HG03342 (cell line): Measurements from ENCODE around the gene CLDND2.

Experiments
- ATAC-seq: cut with Tn5 transposase; IDR thresholded peaks from one replicate; pipeline ENCODE4 v1.9.1; 2021; ENCODE audit warnings: mild to moderate bottlenecking, moderate library complexity; ENCODE audit not compliant: unreplicated experiment

The CLDND2 gene

DNA sequence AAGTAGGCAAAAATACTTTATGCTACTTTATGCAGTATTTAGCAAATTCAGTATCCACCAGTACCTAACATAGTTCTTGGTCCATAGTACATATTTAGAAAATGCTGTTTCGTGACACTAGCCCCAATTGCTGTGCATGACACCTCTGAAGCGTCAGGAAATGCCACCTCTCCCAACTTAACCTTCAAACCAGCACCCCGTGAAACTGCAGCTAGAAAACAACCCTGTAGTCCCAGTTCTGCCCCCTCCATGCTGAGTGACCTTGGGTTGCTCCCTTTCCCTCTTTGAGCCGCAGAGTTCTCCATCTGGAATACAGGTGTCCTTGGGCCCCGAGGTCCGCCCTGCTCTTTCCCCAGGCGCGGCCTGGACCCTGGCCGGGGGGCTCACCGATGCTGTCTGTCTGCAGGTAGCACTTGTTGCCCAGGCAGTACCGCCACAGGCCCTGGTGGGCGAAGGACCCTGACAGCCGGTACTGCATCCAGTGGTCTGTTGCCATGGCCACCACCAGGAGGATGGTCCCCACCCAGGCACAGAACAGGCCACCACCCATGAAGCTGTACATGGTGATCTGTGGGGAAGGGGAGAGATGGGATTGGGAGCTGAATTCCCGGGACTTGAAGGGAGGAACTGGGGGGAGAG lies 18.2 kb upstream of the CLDND2 start:
- ATAC-seq, result no peak

DNA sequence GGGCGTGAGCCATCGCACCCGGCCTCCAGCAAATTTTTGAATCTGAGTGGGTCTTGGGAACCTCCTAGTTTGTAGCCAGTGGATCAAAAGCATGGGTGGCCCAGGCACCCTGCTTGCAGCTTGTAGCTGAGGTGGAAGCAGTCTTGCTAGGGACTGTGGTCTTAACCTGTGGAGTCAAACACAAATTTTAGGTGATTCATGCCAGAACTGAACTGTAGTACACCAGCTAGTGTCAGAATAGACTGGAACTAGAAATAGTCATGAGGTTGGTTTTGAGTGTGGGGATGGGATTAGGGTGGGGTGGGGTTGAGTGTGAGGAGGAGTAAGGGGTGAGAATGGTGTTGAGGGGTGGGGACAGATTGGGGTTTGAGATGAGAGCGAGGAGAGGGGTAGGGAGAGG lies 13.2 kb upstream of the CLDND2 start:
- ATAC-seq, result no peak

DNA sequence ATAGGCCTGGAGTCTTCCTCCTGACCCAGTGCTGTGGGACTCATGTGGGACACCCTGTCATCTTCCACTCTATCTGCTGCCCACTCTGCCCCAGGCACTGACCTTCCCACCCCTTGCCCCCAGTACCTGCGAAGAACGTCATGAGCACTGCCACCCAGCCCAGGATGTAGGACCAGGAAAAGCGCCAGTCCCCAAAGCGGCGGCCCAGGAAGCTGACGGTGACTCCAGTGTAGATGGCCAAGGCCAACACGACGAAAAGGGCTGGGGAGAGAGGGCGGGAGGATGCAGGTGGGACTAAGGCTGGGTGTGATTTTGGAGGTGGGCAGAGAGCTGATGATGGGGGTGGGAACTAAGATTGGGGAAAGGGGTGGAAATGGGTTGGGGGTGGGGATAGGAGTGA lies 11.6 kb upstream of the CLDND2 start:
- ATAC-seq, result no peak

DNA sequence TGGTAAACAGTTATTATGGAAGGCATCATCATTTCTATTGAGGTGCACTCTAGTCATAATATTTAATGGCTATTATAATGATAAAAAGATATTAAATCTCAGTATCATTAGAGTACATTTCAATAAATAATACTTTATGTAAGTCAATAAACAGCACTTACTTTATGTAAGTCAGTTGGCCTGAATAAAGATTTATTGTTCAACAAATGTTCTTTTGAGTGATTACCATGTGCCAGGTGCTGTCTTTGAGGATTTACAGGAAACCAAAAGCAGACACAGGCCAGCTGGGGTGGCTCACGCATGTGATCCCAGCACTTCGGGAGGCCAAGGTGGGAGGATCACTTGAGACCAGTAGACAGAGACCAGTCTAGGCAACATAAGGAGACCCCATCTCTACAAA lies 8.6 kb upstream of the CLDND2 start:
- no peak for ATAC-seq

DNA sequence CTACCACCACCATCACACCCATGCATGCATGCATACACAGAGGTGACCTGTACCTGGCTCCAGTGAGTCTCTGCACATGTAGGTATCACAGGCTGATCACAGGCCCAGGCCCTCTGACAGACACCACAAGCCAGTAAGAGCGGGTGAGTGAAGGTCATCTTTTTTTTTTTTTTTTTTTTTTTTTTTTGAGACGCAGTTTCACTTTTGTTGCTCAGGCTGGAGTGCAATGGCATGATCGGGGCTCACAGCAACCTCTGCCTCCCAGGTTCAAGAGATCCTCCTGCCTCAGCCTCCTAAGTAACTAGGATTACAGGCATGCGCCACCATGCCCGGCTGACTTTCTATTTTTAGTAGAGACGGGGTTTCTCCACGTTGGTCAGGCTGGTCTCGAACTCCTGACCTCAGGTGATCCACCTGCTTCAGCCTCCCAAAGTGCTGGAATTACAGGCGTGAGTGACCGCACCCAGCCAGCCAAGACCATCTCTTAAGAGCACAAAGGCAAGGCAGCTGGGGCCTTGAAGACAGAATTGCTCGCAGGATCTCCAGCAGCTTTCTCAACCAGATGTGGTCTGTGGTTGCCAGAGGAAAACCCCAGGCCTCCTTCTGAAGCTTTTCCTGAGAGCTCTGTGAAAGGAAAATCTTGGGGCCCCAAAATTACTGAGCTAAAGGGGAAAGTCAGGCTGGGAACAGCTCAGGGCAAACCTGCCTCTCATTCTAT lies 6.9 kb upstream of the CLDND2 start:
- ATAC-seq, result no peak

DNA sequence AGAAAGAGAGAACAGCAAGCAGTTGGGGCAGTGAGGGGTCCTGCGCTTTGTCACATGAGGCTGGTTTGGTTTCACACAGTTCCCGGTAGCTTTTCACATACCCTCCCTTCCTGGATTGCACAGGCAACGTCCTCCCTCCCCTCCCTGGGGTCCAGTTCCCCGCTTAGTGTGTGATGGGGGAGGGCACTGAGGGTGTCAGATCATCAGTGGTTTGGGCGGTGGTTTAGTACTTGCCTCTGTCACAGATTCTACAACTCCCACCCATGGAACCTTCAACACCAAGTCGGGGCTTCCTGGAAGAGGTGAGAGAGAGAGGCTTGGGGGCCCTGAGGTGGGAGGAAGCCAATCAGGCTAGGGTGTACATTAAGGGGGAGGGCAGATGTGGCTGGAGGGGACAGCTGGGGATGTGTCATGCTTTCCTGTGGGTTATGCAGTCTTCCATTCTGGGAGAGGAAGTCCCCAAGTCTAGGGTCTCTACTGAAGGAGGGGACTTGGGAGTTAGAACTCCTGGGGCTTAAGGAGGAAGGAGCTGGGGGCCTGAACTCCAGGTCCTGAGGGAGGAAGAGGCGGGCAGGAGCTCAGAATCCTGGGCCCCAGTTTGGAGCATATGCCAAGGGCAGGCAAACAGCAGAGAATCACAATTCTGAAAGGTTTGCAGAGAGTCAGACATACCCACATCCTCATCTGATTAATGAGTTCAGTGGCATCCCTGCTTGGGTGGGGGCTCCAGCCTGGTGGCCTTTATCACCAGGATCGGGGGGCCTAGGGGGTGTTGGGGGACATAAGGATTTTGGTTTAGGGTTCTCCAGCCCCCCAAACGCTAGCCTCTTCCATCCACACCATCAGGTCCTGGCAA lies 4.1 kb upstream of the CLDND2 start, which contains the start of gene NKG7:
NKG7 (minus strand) TSS at position 6 of the 856 bp plus-strand sequence. CDS start 119 bp downstream, outside the sequence.
- no peak for ATAC-seq

DNA sequence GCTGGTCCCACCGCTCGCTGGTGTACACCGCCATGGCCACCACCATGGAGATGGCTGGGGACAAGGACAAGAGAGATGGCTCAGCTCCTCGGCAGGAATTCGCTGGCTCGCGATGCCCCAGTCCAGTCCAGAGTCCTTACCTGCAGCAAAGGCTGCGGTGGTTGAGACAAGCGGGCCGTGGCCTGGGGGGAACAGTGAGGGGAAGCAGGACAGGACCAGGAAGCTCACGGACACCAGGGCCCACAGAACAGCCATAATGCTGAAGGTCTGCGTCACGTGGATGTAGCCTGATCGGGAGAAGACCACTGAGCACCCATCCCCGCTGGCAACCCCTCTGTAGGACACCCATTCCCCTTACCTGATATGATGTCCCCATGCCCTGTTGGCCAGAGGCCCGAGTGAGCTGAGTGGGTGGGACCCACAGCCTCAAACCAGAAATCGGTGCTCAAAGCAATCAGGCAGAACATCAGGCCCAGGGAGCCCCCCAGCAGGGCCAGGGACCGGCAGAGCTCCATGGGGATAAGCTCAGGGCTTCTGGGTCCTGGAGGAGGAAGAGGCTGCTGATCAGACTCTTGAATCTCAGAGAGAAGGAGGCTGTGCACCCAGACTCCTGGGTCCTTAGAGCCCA lies 3.3 kb upstream of the CLDND2 start:
- no peak for ATAC-seq

DNA sequence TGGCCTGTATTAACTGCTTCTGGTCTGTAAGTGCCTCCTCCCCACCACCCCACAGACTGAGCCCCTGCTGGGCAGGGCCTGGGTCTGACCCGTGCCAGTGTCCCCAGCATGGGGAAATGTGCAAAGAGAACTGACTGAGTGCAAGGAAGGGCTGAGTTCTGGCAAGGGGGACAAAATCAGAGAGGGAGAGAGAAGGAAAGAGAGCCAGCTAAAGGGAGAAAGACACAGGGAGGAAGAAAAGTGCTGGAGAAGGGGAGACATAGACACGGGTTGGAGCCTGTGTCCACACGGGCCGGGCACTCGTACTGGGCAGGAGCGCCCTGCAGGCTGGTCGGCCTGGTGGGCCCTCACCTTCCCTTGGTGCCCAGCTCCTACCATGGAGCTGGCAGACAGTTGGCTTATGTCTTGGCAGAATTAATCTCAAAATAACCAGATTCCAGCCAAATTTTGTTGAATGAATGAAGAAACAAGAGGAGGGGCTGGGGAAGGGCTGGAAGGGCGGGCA lies 2.4 kb upstream of the CLDND2 start:
- no peak for ATAC-seq

DNA sequence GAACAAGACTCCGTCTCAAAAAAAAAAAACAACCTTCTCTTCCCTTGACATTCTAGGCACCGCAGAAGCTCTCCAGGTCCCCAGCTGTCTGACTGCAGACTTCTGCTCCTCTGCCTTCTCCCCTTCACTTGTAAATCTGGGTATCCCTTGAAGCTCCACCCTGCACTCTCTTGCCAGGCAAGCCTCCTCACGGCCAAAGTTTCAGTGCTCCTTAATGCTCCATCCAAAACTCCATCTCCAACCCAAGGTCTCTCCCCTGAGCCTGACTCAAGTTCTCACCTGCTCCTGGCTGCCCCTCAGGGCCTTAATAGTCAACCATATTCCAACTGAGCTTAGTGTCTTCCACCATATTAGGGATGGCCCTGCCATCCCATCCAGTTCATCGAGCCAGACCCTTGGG lies 1.4 kb upstream of the CLDND2 start:
- no peak for ATAC-seq

DNA sequence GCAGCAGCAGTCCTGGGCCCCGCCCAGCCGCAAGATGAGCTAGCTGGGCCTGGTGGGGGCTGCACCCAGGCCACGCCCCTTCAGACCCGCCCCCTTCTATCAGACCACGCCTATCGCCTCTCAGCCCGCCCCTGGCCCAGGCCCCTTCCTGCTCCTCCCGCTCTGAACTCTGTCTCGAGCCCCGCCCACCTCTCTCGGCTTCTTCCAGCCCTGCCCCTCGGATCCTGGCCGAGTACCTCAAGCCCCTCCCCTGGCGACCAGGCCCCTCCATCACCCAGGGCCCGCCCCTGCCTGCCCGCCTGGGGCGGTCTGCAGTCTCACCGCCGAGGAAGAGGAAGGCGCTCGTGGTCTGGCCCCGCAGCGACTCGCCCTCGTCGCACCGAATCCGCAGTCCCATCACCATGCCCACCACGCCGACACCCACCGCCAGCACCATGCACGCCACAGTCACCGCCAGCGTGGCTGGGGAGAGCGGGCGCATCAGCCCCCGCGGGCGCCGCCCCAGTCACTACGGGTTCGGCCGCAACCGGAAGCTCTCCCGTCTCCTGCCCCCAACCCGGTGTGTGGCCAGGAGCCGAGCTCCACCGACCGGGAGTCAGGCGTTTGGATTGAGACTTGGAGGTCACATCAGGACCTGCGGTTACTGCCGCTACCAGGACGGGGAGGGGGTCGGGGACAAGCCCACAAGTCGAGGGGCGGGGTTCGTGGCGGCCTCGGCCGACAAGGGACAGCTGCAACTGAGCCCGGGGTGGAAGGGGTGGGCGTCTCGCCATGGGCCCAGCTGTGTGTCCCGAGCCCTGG lies 1.0 kb downstream of the CLDND2 start:
- ATAC-seq, result peak; percentile 67

DNA sequence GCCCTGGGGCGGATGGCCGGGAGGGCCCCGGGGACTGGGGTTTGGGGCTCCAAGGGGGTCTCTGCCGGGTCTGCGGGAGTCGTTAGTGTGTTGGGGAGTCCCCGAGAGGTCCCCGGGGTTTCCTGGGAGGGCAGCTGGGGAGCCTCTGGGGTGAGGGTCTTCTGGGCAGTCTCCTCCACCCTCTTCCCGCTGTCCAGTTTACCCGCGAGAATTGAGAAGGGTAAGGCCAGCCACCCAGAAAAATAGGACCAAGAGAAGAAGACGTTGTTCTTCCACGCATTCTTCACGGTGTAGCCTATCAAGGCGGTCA lies 1.6 kb downstream of the CLDND2 start:
- ATAC-seq, result no peak

DNA sequence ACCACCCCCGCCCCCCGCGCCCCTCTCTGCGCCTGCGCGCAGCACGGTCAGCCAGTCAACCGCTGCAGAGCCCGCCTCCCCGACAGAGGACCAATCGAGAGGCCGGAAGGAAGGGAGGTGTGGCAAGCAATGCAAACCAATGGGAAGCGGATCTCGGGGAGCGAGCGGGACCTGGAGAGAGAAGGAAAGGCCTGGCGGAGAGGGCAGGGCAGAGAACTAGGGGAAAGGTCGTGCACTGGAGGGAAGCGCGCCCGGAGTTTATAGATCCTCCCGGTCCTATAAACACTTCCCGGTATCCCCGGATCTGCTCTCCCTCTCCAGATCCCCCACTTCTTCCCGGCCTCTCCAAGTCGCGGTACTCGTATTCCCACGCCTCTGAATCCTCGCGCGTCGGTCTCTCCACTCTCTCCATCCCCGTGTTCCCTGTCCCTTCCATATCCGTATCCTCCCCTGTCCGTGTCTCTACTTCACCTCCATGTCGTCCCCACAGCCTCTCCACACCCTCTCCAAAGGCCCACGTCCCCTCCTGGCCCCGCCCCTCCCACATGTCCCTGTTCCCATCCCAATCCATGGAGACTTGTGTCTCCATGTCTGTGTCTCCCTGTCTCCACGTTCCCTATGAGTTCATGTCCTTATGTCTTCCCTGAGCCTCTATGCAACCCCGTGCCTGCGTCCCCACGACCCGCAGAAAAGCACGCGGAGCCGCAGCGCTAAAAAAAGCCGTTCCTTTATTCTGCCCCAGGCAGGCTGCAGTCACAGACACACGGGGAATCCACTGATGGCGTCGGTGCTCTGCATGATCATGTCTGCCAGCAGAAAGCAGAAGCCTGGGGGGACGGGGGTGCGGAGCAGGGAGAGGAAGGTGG lies 2.2 kb downstream of the CLDND2 start:
- ATAC-seq, result peak; percentile 46

DNA sequence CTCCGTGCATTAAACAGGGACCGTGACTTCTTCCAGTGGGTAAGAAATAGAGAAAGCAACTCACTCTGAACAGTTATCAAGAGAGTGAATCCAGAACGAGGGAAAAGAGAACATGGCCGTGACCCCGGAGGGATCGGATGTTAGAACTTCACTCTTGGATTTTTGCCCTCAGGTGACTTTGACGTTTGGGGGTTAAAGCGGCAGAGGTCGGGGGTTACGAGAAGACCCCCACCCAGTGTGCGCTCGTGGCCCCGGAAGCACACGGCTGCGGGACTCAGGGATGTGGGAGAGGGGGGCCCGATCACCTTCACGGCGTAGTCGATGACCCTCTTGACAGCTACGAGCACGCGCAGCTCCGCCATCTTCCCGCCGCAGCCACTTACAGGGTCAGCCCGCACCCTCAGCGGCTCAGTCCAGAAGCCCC lies 2.8 kb downstream of the CLDND2 start, which contains the start of gene ETFB:
ETFB (minus strand) TSS at position 424 of the 424 bp plus-strand sequence; CDS start at position 362, 62 bp downstream.
- no peak for ATAC-seq

DNA sequence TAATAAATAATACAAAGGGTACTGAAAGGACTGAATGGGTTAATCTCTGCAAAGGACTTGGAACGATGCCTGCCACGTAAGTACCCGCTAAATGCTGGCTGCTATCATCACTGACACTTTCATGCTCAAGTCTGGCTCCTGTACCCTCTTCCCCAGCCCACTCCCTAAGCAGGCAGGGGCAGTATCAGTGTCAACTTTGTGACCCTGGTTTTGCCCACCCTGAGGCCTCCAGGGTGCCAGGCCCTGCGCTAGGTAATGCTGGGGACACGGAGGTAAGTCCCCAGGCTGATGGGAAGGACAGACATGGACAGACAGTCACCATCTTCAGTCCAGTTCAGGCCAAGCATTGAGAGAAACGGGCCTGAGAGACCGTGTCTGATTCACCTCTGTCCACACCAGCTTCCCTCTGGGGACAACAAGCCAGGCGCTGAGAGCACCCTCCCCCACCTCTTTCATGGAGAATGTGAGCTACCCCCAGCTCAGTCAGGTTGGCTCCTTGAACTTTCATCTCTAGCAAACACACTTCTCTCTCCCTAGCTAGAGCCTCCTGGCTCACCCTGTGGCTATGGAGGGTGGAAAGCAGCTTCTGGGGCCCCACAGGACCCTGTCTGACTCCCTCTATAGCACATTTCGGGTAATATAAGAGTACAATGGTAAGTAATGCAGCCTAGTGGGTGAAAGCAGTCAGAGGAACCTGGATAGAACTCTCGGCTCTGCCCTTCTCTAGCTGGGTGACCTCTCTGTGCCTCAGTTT lies 3.4 kb downstream of the CLDND2 start:
- ATAC-seq, result no peak

DNA sequence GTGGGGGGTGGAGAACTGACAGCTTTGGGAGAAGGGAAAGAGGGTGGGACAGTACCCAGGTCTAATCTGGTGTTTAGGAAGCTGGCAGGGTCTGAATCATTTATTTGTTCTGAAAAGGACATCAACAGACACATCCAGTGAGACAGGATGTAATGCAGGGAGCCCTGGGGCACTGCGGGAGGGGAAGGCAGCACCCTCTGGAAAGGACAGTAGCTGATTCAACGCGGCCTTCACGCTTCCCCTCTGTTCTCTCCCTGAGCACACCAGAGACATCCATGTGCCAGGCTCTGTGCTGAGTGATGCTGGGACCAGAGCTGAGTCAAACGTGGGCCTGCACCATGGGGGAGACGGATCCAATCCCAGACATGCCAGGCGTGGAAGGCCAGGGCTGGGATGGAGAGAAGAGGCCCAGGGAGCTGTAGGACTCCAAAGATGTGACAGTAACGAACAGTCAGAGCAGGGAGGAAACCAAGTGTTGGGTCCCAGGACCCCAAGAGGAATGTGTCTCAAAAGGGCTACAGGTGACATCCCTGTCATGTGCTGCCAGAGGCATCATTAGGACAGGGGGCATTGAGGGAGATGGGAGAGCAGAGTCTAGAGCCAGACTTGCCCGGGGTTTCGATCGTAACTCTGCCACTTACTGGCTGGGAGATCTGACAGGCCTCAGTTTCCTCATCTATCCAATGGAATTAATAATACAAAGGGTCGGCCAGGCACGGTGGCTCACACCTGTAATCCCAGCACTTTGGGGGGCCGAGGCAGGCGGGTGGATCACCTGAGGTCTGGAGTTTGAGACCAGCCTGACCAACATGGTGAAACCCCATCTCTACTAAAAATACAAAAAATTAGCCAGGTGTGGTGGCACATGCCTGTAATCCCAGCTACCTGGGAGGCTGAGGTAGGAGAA lies 4.3 kb downstream of the CLDND2 start:
- ATAC-seq, result no peak

DNA sequence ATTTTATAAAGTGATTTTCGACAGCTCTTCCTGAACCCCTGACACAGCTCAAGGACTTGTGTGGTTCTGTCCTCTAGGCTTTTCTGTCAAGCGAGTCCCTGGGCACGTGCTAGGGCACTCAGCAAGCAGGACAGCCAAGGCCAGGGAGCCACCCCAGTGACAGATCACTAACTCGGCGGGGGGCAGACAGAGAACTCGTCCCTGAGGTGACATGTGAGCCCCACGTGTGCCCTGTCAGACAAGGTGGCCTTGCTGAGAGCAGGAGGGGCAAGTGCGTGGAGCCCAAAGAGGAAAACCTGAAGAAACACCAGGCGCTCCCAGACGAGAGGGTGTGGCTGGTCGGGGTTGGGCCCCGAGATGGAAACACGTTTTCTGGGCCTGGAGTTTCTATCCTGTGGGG lies 7.6 kb downstream of the CLDND2 start:
- no peak for ATAC-seq

DNA sequence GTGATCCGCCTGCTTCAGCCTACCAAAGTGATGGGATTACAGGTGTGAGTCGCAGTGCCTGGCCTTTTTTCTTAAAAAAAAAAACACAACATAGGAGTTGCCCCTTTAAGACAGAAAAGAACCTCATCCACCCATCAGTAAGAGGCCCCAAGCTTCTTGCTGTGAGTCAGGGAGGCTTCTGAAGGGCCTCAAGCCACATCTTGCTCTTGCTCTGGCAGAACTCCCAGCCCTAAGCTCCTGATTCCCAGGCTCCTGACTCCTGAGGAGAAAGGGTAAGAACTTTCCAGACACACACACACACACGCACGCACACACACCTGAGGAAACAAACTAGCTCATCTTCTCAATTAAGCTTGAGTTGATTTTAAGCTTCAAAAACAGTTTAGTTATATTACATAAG lies 9.5 kb downstream of the CLDND2 start:
- ATAC-seq, result no peak

DNA sequence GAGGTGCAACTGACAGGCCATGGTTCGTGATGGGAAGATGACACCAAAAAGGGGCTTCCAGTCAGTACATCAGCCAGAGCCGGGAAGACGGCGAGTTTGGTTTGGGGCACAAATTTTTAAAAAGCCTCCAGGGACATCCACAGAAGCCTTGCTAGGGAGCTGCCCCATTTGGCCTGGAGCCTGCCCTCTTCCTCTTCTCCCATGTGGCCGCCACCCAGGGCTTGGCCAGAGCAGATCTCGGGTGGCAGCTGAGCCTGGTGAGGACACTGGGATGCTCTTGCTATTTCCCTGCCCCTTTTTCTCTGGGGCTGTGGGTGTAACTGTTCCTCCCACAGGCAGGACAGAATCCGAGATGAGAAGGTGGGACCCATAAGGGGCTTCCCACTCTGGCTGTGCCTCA lies 10.9 kb downstream of the CLDND2 start:
- ATAC-seq, result no peak
